ENCODE results near the gene PHLDB3.
"Not testable (repeated sequence)": the region's sequence is repeated elsewhere in the genome, so short reads cannot be mapped to it uniquely, and the experiment has no call there.

The PHLDB3 gene

DNA sequence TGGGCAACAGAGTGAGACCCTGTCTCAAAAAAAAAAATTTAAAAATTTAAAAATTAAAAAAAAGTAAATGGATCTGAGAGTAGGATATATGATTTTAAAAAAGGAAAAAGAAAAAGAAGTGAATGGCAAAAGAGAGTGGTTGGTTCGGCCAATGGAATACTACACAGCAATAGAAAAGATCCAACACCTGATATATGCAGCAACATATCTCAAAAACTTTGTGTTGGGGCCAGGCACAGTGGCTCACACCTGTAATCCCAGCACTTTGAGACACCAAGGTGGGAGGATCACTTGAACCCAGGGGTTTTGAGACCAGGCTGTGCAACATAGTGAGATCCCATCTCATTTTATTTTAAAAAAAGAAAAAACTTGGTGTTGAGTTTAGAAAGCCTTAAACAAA is 37.8 kb downstream of the PHLDB3 start:
- DNase-seq: no peak

DNA sequence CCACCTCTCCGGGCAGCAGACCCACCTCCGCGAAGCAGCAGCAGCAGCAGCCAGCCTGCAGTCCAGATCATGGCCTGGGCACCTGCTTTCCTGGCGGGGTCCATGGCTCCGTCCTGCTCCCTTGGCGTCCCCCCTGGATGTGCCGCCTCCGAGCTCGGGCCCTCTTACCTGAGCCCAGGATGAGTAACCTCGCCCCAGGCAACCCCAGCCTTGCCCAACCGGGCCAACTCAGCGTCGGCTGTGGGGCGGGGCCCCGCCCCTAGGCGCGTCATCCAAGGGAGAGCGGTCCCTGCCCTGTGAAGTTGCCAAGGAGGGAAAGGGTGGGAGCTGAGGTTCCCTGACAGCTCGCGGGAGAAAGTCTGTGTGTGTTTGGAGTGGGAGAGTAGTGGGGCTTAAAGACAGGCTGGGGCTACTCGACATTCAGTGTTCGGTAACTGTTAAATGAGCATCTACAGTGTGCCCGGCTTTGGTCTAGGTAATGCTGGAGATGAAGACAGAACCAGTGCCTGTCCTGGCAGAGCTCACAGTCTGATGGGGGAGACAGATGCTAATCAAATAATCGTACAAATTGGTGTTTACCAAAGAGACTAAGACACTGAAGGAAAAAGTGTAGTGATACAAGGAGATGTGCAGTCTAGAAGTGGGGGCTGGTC is 39.0 kb downstream of the PHLDB3 start, which contains the start of gene LYPD3:
LYPD3 (minus strand) TSS at position 141 of the 653 bp plus-strand sequence; CDS start at position 104, 37 bp downstream.
- no peak for DNase-seq

DNA sequence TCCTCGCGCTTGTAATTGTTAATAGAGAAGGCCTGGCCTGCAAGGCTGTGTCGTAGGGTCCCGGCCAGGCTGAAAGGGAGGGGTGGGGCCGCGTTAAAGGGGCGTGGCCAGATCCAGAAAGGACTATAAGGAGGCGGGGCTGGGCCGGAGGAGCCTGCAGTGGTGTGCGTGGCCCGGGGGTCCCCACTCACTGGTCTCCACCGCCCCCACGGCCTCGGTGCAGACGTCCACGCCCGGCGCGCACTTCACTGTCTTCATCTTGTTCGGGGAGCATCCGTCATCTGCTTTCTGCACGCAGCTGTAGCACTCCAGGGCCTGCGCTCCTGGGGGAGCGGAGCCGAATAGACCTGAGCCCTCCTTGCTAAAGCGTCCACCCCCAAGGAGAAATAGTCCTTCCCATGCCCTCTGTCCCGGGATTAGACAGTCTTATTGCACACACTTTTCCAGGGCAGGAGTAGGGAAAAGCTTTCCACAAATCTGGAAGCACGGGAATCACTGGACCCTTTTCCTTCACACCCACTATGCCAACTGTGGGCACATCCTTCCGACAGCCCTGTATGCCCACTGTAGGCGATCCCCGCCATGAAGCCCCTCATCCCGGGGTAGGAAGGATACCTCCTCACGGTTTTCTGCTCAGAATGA is 40.3 kb downstream of the PHLDB3 start:
- peak in 2 of 5 experiments; percentile 58 to 59 for DNase-seq

DNA sequence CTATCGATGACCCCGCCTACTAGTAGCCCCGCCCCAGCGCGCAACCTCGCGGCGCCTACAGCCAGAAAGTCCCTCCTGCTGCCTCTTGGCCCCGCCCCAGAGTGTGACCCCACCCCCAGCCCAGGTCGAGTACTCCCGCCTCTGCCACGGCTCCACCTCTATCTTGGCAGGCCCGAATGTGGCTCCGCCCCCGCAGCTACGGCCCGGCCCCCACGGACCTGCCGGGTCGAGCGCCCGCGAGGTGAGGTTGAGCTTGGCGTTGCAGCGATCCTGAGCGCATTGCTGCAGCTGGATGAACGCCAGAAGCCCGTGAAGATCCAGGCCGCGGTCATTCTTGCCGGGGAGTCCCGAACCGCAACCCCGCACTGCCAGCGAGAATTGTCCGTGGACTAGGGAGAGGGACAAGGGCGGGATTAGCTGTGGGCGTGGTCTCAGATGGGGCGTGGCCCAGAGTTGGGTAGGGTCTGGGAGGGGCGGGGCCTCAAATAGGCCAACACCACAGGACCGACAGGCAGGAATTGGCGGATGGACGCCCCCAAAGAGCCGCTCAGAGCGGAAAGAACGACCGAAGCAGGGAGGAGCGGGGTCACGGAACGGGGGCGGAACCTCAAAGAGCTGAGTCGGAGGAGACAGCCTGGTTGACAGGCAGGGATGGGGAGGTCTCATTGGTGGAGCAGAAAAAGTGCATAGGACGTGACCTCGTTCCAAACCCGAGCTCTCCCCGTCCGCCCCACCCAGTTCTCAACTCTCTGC is 41.0 kb downstream of the PHLDB3 start:
- peak; percentile 96 to 100 (median 99) for DNase-seq

DNA sequence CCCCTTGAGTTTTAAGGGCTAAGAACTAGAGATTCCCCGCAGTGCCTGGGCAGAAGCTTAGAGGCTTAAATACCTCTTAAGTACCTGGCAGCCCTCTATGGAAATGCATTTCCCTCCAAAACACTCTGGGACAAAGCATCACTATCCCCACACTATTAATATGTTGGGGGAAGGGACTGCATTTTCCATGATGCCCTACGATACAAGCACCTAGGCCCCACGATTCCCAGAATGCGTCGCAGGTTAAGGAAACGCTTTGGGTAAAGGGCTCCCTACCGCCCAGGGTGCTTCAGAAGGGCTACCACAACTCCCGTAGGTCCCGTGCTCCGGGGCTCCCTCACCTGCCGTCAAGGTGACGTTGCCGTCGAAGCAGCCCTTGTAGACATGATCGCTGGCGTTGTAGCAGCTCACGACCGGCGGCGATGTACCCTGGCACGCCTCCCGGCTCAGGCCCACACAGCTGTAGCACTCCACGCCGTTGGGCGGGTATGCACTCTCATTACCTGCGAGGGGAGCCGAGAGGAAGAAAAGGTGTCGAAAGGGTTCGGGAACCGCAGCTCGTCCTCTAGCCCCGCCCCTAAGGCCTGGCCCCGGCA is 41.7 kb downstream of the PHLDB3 start:
- no peak for DNase-seq

DNA sequence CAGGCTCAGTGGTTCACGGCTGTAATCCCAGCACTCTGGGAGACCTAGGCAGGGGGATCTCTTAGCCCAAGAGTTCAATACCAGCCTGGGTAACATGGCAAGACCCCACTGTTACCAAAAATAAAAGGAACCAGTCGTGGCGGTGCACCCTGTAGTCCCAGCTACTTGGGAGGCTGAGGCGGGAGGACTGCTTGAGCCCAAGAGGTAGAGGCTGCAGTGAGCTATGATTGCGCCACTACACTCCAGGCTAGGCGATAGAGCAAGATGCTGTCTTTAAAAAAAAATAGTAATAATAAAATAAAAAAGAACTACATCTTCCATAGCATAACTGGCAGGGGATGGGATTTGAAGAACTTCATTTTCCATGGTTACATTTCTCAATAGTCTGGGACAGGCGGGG is 42.2 kb downstream of the PHLDB3 start:
- no peak for DNase-seq

DNA sequence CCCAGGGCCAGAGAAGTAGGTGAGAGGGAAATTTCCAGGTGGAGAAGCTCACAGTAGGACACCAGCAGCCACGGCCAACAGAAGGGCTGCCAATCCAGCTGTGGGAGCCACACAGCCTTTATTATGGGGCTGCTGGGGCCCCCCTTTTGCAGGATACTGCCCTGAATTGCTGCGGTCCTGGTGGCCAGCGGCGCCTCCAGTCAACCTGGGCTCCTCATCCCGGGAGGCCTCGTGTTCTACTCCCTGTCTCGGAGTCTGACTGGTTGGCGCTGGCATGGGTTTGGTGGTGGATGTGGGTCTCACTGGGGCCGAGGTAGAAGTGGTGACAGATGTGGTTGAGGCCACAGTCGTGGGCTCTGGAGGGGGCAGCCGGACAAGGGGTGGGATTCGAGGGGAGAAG is 43.2 kb downstream of the PHLDB3 start:
- no peak for DNase-seq

DNA sequence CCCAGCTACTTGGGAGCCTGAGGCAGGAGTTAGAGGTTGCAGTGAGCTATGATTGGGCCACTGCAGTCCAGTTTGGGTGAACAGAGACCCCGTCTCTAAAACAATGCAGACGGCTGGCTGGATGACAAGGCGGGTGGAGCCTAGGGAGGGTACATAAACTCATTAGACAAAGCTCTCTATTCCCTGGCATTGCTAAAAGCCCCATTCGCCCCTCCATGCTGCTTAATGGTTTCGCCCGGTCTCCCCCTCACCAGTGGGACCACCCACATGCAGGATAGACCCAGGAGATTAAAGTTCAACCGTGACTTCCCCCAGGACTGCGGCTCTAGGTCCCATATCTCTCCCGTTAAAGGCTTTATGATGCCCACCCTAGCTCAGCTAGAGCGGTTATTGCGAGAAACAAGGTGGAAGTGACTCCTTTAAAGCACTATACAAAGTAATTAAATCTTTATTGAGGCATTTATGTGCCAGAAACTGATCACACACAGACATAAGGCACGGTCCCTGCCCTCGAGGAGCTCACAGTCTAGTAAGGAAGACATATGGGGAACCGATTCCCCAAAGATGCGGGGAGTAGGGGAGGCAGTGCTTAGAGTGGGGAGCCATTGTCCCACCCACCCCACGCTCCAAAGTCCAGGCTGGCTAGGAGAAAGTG is 44.1 kb downstream of the PHLDB3 start:
- DNase-seq: no peak

DNA sequence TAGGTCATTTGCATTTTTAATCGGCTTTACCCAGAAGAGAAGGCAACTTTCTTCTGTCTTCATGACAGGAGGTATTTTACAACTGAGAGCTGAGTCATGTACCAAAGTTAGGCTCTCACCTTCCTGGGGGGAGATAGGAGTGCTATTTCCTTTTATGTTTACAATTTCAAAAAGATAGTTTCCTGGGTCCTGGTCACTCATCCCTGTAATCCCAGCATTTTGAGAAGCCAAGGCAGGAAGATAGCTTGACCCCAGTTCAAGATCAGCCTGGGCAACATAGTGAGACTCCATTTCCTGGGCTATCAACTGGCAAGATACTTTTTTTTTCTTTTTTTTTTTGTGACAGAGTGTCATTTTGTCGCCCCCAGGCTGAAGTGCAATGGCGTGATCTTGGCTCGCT is 46.7 kb downstream of the PHLDB3 start:
- no peak for DNase-seq

DNA sequence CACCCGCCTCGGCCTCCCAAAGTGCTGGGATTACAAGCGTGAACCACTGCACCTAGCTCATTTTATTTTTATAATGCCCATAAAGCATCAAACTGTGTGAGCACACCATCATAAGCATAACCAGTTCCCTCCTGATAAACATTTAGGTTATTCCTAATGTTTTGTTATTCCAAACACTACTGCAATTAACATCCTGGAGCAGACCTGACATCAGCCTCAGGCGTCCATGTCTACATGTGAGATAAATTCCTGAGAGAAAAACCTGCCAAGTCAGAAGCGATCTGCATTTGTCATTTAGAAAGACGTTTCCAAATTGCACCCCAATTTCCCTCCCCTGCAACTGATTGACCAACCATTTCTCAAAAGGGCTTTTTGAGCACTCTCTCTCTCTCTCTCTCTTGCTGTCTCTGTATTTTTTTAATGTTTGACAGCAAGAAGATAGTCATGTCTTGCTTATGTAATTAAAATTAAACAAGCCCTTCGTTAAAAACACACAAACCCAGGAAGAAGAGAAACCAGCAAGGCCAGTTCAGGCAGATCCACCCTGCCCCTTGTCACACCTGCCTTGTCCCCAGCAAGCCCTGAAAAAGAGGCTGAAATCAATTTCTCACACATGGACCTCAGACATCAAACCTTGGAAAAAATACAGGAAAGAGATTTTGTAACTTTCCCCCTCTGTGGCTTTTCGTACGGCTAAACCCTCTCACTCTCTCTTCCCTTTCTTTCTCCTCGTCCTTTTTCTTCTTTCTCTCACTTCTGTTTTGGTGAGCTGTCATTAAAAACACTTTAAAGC is 49.0 kb downstream of the PHLDB3 start:
- no peak for DNase-seq

DNA sequence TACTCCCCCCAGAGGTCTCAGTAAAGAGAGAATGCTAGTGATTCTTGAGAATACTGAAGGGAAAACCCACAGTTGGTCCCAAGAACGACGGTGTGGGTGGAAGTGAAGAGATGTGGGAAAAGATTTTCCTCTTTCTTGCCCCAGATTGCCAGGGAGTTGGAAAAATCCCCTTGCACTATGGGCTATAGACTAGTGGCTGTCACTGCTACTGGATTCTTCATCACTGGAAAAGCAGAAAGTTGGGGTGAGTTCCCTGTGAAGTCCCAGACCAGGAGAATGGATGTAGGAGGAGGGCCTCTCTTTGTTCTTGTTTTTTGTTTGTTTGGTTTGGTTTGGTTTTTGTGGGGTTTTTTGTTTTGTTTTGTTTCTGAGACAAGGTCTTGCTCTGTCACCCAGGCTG is 50.5 kb downstream of the PHLDB3 start:
- no peak for DNase-seq

DNA sequence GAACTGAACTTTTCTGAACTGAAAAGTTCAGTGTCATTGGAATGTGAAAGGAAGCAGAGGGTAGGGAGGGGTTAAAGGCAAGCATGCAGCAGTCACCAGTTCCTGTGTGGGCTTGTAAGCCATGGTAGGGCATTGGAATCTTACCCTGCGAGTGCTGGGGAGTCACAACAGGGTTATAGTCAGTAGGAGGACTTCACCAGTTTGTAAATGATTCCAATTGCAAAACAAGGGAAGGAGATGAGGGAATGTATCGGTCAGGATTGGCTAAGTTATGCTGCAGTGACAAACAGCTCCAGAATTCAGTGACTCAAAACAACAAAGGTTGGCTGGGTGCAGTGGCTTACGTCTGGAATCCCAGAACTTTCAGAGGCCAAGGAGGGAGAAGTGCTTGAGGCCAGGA is 52.0 kb downstream of the PHLDB3 start:
- DNase-seq: no peak

DNA sequence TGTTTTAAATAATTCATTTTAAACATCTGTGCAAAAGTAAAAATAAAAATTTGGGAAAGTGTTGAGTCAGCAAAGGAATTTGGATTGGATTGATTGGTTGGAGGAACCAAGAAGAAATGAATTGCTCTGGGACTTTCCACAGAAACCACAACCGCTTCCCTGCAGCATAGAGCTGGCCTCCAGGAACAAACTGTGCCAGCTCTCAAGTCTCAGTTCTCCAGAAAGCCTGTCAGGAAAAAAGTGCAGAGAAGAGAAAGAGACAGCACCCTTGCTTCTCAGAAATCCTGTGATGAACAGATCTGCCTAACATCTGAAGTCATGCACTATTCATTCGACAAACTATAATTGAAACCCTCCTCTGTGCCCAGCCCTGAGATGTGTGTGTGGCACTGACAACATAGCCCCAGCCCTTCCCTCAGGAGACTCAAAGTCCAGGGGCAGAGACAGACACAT is 54.0 kb downstream of the PHLDB3 start:
- DNase-seq: no peak

DNA sequence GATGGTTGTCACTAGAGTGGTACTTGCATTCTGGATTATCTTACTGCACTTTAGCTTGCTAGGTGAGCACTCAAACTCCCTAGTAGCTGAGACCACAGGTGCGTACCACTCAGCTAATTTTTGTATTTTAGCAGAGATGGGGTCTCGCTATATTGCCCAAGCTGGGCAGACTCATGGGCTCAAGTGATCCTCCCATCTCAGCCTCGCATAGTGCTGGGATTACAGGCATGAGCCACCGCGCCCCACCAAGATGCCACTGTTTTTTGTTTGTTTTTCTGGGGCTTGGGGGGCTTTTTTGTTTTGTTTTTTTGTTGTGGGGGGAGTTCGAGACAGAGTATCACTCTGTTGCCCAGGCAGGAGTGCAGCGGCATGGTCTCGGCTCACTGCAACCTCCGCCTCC is 56.9 kb downstream of the PHLDB3 start:
- DNase-seq: no peak

DNA sequence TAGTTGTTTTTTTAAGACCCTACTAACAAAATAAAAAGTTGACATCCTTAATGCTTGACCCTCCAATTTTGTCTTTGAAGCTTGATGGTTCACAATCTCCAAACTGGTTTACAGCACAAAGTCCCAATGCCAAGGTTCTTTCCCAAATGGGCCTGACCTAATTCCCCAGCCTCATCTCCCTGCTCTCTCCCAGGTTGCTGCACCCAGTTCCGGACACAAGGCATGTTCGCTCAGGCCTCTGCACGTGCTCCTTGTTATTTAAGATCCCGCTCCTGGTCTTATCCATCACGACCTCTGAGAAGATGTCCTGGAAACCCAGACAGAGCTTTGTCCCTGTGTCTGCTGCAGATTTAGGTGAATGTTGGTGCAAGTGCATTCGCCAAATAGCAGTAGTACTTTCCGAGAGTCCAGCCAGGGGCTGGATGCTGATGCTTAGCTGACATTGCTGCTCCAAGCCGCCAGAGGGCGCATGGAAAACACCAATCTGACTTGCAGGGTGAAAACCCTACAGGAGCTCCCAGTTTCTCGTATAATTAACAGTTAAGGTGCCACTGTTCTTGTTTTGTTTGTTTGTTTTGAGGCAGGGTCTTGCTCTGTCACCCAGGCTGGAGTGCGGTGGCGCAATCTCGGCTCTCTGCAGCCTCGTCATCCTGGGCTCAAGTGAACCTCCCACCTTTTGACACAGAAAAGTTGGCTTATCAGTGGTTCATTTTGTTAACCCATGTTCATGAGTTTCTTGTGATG is 57.6 kb downstream of the PHLDB3 start:
- peak; percentile 55 to 74 (median 65) for DNase-seq

DNA sequence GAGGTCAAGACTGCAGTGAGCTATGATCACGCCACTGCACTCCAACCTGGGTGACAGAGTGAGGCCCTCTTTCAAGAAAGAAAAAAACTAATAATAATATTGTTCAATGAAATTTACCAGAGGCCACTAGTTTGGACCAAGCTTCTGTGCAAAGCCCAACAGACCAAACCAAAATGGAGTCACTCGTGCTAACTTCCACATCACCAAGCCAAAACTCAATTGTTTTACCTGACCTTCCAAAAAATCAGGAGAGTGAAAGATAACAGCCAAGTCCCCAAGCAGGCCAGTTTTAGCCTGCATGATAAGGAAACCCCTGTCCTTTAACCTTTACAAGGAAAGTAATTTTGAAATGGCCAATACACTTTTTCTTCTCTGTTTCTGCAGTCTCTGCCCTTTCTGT is 59.1 kb downstream of the PHLDB3 start:
- DNase-seq: no peak

DNA sequence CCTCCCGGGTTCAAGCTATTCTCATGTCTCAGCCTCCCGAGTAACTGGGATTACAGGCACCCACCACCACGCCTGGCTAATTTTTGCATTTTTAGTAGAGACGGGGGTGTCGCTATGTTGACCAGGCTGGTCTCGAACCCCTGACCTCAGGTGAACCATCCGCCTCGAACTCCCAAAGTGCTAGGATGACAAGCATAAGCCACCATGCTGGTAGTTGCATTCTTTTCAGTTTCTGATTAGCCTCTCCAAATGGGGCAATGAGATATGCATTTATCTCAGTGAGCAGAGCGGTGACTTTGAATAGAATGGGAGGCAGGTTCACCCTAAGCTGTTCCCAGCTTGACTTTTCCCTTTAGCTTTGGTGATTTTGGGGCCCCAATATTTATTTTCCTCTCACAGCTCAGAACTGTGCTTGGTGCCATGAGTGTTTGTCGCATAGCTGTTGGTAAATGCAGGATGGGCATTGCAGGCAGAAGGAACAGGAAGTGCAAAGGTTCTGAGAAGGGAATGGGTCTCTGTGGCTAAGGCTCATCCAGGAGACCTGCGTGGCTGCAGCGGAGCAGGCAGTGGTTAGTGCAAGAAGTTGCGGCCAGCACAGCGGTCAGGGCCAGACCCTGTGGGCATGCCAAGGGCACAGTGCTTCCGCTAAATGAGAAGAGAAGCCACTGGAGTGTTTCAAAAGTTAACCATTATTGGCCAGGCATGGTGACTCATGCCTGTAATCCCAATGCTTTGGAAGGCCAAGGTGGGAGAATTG is 59.8 kb downstream of the PHLDB3 start:
- DNase-seq: no peak

DNA sequence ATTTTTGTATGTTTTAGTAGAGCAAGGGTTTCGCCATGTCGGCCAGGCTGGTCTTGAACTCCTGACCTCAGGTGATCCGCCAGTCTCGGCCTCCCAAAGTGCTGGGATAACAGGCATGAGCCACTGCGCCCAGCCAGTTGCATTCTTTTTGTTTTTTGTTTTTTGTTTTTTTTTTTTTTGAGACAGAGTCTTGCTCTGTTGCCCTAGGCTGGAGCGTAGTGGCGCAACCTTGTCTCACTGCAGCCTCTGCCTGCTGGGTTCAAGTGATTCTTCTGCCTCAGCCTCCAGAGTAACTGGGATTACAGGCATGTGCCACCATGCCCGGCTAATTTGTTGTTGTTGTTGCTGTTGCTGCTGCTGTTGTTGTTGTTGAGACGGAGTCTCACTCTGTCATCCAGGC is 60.5 kb downstream of the PHLDB3 start:
- not testable (repeated sequence) for DNase-seq

DNA sequence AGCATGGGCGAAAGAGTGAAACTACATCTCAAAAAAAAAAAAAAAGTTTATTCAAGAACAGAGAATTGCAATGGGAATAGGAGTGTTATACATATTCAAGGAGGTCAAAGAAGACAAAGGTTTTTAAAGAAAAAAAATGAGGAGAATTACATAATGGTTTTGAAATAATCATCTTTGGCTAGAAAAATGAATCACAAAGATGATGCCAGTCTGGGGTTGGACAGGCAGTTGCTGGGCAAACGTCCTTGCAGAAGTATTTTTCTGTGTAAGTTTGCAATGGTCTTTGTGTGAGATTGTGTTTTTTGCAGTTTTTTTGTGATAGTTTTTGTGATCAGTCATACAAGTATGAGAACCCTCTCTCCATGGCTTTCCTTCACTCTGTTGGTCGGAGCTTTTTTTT is 62.8 kb downstream of the PHLDB3 start:
- DNase-seq: no peak

DNA sequence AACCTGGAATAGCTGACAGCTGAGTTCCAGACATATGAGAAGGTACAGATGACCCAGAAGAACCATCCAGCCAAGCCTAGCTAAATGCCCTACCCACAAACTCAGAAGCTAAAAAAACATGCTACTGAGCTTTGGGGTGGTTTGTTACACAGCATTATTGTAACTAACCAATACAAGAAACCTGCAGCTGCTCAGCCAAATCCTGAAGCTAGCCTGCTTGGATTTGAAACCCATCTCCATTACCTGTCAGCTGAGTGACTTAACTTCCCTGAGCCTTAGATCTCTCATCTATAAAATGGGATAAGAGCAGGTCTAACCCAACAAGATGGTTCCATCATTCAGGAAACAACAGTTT is 64.9 kb downstream of the PHLDB3 start:
- no peak for DNase-seq
